Measurements from ENCODE around the gene WDR48.

WDR48 gene

DNA sequence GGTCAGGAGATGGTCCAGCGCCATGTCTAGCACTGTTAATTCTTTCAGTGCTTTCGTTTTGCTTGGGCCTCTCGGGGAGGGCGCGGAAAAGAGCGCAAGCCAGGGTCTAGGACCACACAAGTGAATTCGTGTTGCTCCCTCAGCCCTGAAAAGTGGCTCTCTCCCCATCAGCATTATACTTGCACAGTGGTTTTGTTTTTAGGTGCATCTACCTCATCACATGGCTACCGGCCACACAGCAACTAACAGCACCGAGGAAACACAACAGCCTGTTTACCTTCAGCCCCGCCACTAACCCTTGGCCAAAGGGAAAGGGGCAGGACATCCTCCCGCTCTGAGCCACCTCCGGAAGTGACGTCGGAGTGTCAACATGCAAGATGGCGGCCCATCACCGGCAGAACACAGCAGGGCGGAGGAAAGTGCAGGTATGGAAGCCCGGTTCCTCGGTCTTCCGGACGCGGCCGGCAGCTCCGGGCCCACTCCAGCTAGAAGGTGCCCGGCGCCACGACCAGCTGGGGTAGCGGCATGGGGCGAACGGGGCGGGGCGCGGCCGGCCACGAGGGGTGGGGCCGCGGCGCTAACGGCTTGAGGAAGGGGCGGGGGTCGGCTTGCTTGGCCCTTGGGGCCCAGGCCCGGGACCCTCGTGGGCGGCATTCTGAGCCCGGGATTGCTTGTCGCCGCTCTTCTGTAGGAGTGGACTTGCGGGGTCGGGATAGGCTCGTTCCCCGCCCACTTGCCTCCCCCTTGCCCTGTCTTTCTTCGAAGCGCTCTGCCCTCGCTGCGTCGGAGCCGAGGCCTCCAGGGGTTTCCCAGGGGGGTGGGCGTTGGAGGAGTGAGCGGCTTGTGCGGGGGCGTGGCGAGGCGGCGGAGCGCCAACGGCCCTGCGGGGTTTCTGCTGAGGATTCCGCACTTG lies at the start of gene WDR48, which contains the start of gene SCN11A:
Gene WDR48, plus strand, starts transcription at position 368 of the 913 bp plus-strand sequence. Its CDS starts 10 bp downstream, at position 378.
Gene SCN11A, minus strand, starts transcription at position 296 of the 913 bp plus-strand sequence. CDS start 101,582 bp downstream, outside the sequence.
- H3K9me3 ChIP-seq (ENCODE audit: control insufficient read depth in 2 of 2, low read length in 2 of 2): no peaks in the 10 kb centered on the region
- H3K4me1 ChIP-seq (ENCODE audit: control insufficient read depth in 2 of 2, insufficient read depth in 2 of 2, low read length in 2 of 2): peaks cover 5 to 6% of the 10 kb centered on the region in 2 donors
- no peaks in the 10 kb centered on the region for H3K27me3 ChIP-seq (ENCODE audit: control insufficient read depth in 2 of 2, insufficient read depth in 2 of 2, low read length in 2 of 2)
- H3K4me3 ChIP-seq (ENCODE audit: low read length in 2 of 2): peak within 1 kb of the TSS; percentile 90 to 100
- H3K9ac ChIP-seq (ENCODE audit: low read depth in 1 of 2, low read length in 2 of 2): peak within 1 kb of the TSS; percentile 80 to 96
- H3K36me3 ChIP-seq (ENCODE audit: control insufficient read depth in 2 of 2, insufficient read depth in 2 of 2, low read length in 2 of 2): no peaks in the 10 kb centered on the region
- peak within 1 kb of the TSS; percentile 91 to 96 for H3K27ac ChIP-seq (ENCODE audit: low read depth in 2 of 2, low read length in 2 of 2)

DNA sequence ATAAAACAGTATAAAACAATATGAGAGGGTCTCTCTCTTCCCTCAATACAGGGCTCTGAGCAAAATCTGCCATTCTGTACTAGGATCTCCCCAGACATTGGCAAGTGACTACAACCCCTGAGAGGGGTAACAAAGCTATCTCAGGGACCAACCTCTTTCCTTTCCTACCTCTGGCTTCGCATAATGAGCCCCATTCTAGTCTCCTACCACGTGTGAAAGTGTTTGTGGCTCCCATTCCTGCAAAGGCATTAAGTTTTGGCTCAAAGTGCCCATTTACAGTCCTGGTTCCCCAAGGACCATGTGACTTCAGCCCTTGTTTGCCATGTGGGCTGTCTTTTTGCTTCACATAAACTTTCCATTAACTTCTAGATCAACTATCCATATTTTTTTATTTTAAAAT lies 46.5 kb upstream of the WDR48 start:
- Histone ChIP-seq H3K9me3 (ENCODE audit: control insufficient read depth in 2 of 2, low read length in 2 of 2) (no peaks in the 10 kb centered on the region), H3K9ac (ENCODE audit: low read depth in 1 of 2, low read length in 2 of 2) (no peak overlapping the region), H3K4me1 (ENCODE audit: control insufficient read depth in 2 of 2, insufficient read depth in 2 of 2, low read length in 2 of 2) (peaks cover 0 to 4% of the 10 kb centered on the region in 2 donors), H3K36me3 (ENCODE audit: control insufficient read depth in 2 of 2, insufficient read depth in 2 of 2, low read length in 2 of 2) (no peaks in the 10 kb centered on the region), H3K4me3 (ENCODE audit: low read length in 2 of 2) (no peak overlapping the region), H3K27me3 (ENCODE audit: control insufficient read depth in 2 of 2, insufficient read depth in 2 of 2, low read length in 2 of 2) (no peaks in the 10 kb centered on the region), H3K27ac (ENCODE audit: low read depth in 2 of 2, low read length in 2 of 2) (no peak overlapping the region)

DNA sequence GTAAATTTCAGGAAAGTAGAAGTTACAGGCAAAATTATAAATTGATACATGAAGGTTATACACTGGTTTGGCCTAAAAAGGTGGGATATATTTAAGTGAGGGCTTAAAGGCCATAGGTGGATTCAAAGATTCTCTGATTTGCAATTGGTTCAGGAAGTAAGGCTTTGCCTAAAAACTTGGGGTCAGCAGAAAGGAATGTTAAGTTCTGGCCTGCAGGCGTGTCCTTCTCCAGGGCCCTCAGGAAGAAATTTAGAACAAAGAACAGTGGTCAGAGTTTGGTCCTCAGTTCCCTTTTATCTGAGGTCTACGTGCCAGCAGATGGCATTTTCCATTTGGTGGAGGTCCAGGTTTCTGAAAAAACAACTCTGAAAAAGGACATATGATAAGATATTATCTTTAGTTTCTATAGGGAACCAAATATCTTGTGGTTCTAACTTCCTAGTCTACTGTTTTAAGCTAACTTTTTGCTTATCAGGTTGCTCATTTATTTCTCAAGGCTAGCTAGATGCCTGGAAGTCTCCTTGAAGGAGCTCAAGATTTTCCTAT lies 40.6 kb upstream of the WDR48 start:
- Histone ChIP-seq H3K9me3 (ENCODE audit: control insufficient read depth in 2 of 2, low read length in 2 of 2) (no peaks in the 10 kb centered on the region), H3K27me3 (ENCODE audit: control insufficient read depth in 2 of 2, insufficient read depth in 2 of 2, low read length in 2 of 2) (no peaks in the 10 kb centered on the region), H3K36me3 (ENCODE audit: control insufficient read depth in 2 of 2, insufficient read depth in 2 of 2, low read length in 2 of 2) (no peaks in the 10 kb centered on the region), H3K9ac (ENCODE audit: low read depth in 1 of 2, low read length in 2 of 2) (no peak overlapping the region), H3K4me3 (ENCODE audit: low read length in 2 of 2) (no peak overlapping the region), H3K27ac (ENCODE audit: low read depth in 2 of 2, low read length in 2 of 2) (no peak overlapping the region), H3K4me1 (ENCODE audit: control insufficient read depth in 2 of 2, insufficient read depth in 2 of 2, low read length in 2 of 2) (no peaks in the 10 kb centered on the region)

DNA sequence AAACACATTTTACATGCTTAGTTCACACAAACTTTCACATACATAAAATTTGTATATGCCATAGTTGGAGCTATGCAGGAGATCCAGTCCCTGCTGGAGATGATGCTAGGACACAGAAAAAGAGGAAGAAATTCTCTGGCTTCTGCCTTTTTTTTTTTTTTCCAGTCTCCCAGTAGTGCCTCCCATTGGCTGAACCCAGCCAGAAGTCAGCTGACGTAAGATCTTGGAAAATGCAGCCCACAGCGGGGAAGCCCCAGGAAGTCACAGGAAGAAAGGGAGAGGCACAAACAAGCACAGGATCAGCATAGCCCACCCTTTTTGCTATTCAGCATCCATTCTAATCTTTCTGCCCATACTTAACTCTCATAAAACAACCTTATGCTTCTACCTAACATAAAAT lies 38.5 kb upstream of the WDR48 start:
- Histone ChIP-seq H3K27ac (ENCODE audit: low read depth in 2 of 2, low read length in 2 of 2) (no peak overlapping the region), H3K36me3 (ENCODE audit: control insufficient read depth in 2 of 2, insufficient read depth in 2 of 2, low read length in 2 of 2) (no peaks in the 10 kb centered on the region), H3K27me3 (ENCODE audit: control insufficient read depth in 2 of 2, insufficient read depth in 2 of 2, low read length in 2 of 2) (no peaks in the 10 kb centered on the region), H3K4me1 (ENCODE audit: control insufficient read depth in 2 of 2, insufficient read depth in 2 of 2, low read length in 2 of 2) (no peaks in the 10 kb centered on the region), H3K4me3 (ENCODE audit: low read length in 2 of 2) (no peak overlapping the region), H3K9ac (ENCODE audit: low read depth in 1 of 2, low read length in 2 of 2) (no peak overlapping the region), H3K9me3 (ENCODE audit: control insufficient read depth in 2 of 2, low read length in 2 of 2) (no peaks in the 10 kb centered on the region)

DNA sequence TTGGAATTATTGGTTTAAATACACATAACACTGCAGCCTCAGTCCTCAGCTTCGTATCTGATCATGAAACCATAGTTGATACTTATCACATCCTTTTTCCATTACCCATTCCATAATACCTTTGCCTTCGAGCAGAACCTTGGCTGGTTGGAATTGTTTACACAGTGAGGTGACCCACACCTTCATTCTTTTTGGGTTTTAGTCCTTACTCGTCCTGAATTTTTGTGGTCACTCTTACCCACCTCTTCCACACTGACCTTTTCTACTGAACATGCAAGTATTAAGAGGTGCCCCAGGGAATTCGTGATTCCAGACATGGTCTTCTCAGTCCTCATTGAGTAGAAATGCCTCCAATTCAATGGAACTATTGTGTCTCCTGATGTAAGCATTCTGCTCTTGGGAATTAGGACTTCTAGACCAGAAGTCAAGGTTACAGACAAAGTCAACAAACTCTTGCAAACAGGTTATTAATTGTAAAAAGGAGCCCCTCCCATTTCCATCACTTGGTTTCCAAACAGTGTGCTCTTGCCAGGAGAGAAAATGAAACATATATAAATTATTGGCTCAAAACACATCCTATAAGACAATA lies 37.8 kb upstream of the WDR48 start:
- no peak overlapping the region for H3K9ac ChIP-seq (ENCODE audit: low read depth in 1 of 2, low read length in 2 of 2)
- H3K4me1 ChIP-seq (ENCODE audit: control insufficient read depth in 2 of 2, insufficient read depth in 2 of 2, low read length in 2 of 2): no peaks in the 10 kb centered on the region
- no peak overlapping the region for H3K27ac ChIP-seq (ENCODE audit: low read depth in 2 of 2, low read length in 2 of 2)
- no peaks in the 10 kb centered on the region for H3K36me3 ChIP-seq (ENCODE audit: control insufficient read depth in 2 of 2, insufficient read depth in 2 of 2, low read length in 2 of 2)
- H3K27me3 ChIP-seq (ENCODE audit: control insufficient read depth in 2 of 2, insufficient read depth in 2 of 2, low read length in 2 of 2): no peaks in the 10 kb centered on the region
- no peaks in the 10 kb centered on the region for H3K9me3 ChIP-seq (ENCODE audit: control insufficient read depth in 2 of 2, low read length in 2 of 2)
- no peak overlapping the region for H3K4me3 ChIP-seq (ENCODE audit: low read length in 2 of 2)

DNA sequence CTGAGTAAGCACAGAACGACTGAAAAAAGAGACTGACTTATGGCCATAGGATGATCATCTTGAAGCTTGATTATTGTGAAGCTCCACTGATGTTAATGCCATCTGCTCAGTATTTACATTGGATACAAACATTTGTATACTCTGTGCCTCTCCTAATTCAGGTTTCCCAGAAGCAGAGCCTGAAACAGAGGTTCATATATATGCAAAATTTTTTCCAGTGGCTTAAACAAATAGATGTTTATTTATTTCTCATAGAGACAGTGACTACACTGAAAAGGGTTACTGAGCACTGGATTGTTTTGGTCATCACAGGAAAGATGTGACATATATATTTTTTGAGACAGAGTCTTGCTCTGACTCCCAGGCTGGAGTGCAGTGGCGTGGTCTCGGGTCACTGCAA lies 36.4 kb upstream of the WDR48 start:
- H3K9ac ChIP-seq (ENCODE audit: low read depth in 1 of 2, low read length in 2 of 2): no peak overlapping the region
- H3K27me3 ChIP-seq (ENCODE audit: control insufficient read depth in 2 of 2, insufficient read depth in 2 of 2, low read length in 2 of 2): no peaks in the 10 kb centered on the region
- H3K4me1 ChIP-seq (ENCODE audit: control insufficient read depth in 2 of 2, insufficient read depth in 2 of 2, low read length in 2 of 2): no peaks in the 10 kb centered on the region
- H3K4me3 ChIP-seq (ENCODE audit: low read length in 2 of 2): no peak overlapping the region
- H3K27ac ChIP-seq (ENCODE audit: low read depth in 2 of 2, low read length in 2 of 2): no peak overlapping the region
- no peaks in the 10 kb centered on the region for H3K9me3 ChIP-seq (ENCODE audit: control insufficient read depth in 2 of 2, low read length in 2 of 2)
- no peaks in the 10 kb centered on the region for H3K36me3 ChIP-seq (ENCODE audit: control insufficient read depth in 2 of 2, insufficient read depth in 2 of 2, low read length in 2 of 2)

DNA sequence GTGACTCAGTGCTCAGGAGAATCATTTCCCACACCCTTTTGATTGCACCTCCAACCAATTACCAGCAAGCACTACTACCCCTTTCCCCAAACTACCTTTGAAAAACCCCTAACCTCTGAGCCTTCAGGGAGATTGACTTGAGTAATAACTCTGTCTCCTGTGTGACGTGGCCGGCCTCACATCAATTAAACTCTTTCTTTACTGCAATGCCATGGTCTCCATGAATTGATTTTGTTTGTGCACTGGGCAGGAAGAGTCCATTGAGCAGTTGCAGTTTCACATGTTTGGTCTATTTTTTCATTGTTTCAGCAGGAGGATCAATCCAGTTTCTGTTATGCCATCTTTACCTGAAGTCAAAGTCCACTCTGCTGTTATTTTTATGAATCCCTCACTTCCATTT lies 32.5 kb upstream of the WDR48 start:
- H3K27ac ChIP-seq (ENCODE audit: low read depth in 2 of 2, low read length in 2 of 2): no peak overlapping the region

DNA sequence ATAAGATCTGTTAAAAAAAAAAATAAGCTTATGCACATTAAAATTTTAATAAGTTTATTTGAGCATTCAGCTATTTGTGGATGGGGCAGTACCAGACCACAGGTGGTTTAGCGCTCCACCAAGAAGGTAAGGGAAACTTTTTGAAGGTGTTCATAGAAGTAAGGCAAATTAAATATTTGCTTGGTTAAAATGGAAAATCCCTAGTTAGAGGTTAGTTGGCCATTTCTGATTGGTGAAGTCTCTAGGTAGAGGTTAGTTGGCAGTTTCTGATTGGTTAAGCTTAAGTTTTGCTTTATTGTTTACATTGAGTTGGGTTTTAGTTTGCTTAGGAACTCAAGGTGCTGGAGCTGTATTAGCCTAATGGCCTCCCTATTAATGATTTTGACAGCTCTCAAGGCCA lies 30.8 kb upstream of the WDR48 start:
- H3K36me3 ChIP-seq (ENCODE audit: control insufficient read depth in 2 of 2, insufficient read depth in 2 of 2, low read length in 2 of 2): no peaks in the 10 kb centered on the region
- H3K27ac ChIP-seq (ENCODE audit: low read depth in 2 of 2, low read length in 2 of 2): no peak overlapping the region
- H3K27me3 ChIP-seq (ENCODE audit: control insufficient read depth in 2 of 2, insufficient read depth in 2 of 2, low read length in 2 of 2): no peaks in the 10 kb centered on the region
- no peaks in the 10 kb centered on the region for H3K9me3 ChIP-seq (ENCODE audit: control insufficient read depth in 2 of 2, low read length in 2 of 2)
- no peak overlapping the region for H3K4me3 ChIP-seq (ENCODE audit: low read length in 2 of 2)
- peaks cover 0 to 4% of the 10 kb centered on the region in 2 donors for H3K4me1 ChIP-seq (ENCODE audit: control insufficient read depth in 2 of 2, insufficient read depth in 2 of 2, low read length in 2 of 2)
- no peak overlapping the region for H3K9ac ChIP-seq (ENCODE audit: low read depth in 1 of 2, low read length in 2 of 2)

More for the DNA sequence above, 32.5 kb upstream of the WDR48 start:
- Histone ChIP-seq H3K4me1 (ENCODE audit: control insufficient read depth in 2 of 2, insufficient read depth in 2 of 2, low read length in 2 of 2) (peaks cover 0 to 3% of the 10 kb centered on the region in 2 donors), H3K9me3 (ENCODE audit: control insufficient read depth in 2 of 2, low read length in 2 of 2) (no peaks in the 10 kb centered on the region), H3K27me3 (ENCODE audit: control insufficient read depth in 2 of 2, insufficient read depth in 2 of 2, low read length in 2 of 2) (no peaks in the 10 kb centered on the region), H3K4me3 (ENCODE audit: low read length in 2 of 2) (no peak overlapping the region), H3K36me3 (ENCODE audit: control insufficient read depth in 2 of 2, insufficient read depth in 2 of 2, low read length in 2 of 2) (no peaks in the 10 kb centered on the region), H3K9ac (ENCODE audit: low read depth in 1 of 2, low read length in 2 of 2) (no peak overlapping the region)

DNA sequence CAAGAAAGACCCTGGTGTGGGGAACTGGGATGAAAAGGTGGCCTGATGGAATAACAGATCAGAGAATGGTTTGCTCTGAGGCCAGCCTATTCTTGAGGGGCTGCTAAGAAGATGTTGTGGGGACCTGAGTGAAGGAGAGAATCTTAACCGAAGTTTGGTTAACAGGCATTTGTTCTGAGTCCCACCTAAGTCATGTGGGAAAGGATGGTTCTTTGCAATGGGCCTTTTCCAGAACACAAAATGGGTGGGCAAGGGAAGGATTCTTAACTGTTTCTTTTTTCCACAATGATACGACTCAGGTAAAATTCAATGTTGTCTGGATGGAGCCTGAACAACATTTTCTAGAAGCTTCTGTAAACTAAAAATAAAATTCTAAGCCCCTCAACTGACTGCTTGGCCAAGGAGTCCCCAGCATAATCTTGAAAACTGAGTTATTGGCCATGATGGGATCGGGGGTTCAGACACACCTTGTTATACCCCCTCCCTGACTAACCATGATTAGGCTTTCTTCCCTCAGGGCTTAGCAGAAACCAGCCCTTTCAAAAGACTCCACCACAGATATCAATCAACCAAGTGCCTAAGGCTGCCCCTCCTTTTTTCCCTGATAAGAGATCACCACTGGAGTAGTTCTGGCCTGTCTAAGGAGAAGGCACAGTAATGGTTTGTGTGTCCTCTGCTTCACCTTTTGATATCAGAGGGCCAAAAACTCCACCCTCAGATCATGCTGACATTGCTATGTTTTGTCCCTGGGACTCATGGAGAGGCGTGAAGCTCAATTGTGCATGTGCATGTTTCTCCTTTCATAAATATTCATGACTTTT lies 30.1 kb upstream of the WDR48 start:
- Histone ChIP-seq H3K27ac (ENCODE audit: low read depth in 2 of 2, low read length in 2 of 2) (no peak overlapping the region), H3K9me3 (ENCODE audit: control insufficient read depth in 2 of 2, low read length in 2 of 2) (no peaks in the 10 kb centered on the region), H3K36me3 (ENCODE audit: control insufficient read depth in 2 of 2, insufficient read depth in 2 of 2, low read length in 2 of 2) (no peaks in the 10 kb centered on the region), H3K4me3 (ENCODE audit: low read length in 2 of 2) (no peak overlapping the region), H3K9ac (ENCODE audit: low read depth in 1 of 2, low read length in 2 of 2) (no peak overlapping the region), H3K4me1 (ENCODE audit: control insufficient read depth in 2 of 2, insufficient read depth in 2 of 2, low read length in 2 of 2) (peaks cover 0 to 4% of the 10 kb centered on the region in 2 donors), H3K27me3 (ENCODE audit: control insufficient read depth in 2 of 2, insufficient read depth in 2 of 2, low read length in 2 of 2) (no peaks in the 10 kb centered on the region)

All from mucosa of rectum (tissue), 2 donors.